PC-3 (cell line): ENCODE measurements around the gene CLP1. TPM values are rescaled to one million over a fixed set of nuclear protein-coding genes. Genes with fewer than 3 reads are reported as not detected.

Experiments
- ATAC-seq: fragments of 200-7000 bp; cut with Tn5 transposase; 2 replicates; pipeline ENCODE4 v1.9.1; 2020; ENCODE audit warnings: mild to moderate bottlenecking, moderate library complexity
- BruUV-seq: library from RNA; stranded (reverse); fragments of 400-500 nt; replicated peaks from 2 replicates; lab custom pipeline; 2021; lab: Mats Ljungman, UMichigan
- CTCF ChIA-PET: fragments of 300-600 bp; sonication (Branson Sonifier 250); formaldehyde crosslinking; loops from one replicate; lab custom pipeline; 2022; ENCODE audit warnings: antibody characterized with exemption; lab: Charles Lee
- POLR2A ChIA-PET: fragments of 300-600 bp; sonication (Branson Sonifier 250); formaldehyde crosslinking; loops from one replicate; lab custom pipeline; 2022; ENCODE audit warnings: antibody characterized with exemption; ENCODE audit not compliant: unreplicated experiment; lab: Charles Lee
- DNase-seq: peaks from one replicate; pipeline ENCODE4 v3.0.0-alpha.2; 2015
- H2AFZ ChIP-seq: fragments of 300-600 bp; sonication (generic); 2 replicates; pipeline ENCODE4 v1.6.0; 2016; ENCODE audit warnings: antibody characterized with exemption, low read length
- H3F3A ChIP-seq: fragments of 300-600 bp; sonication (generic); one replicate; pipeline ENCODE4 v1.6.0; 2017; ENCODE audit warnings: antibody characterized with exemption, low read length, control low read depth, mild to moderate bottlenecking; ENCODE audit not compliant: unreplicated experiment
- H3K27ac ChIP-seq: fragments of 300-600 bp; sonication (generic); 2 replicates; pipeline ENCODE4 v1.5.1; 2016; ENCODE audit warnings: mild to moderate bottlenecking, low read length
- H3K27me3 ChIP-seq: fragments of 300-600 bp; sonication (generic); 2 replicates; pipeline ENCODE4 v1.6.1; 2016; ENCODE audit warnings: low read length, mixed read lengths
- H3K36me3 ChIP-seq: fragments of 300-600 bp; sonication (generic); 2 replicates; pipeline ENCODE4 v1.6.1; 2016; ENCODE audit warnings: low read depth, mixed run types, low read length, mixed read lengths
- H3K4me1 ChIP-seq: fragments of 300-600 bp; sonication (generic); 2 replicates; pipeline ENCODE4 v1.5.1; 2016; ENCODE audit warnings: low read length; ENCODE audit not compliant: insufficient read depth
- H3K4me2 ChIP-seq: fragments of 300-600 bp; sonication (generic); 2 replicates; pipeline ENCODE4 v1.6.0; 2016; ENCODE audit warnings: low read length
- H3K4me3 ChIP-seq: fragments of 300-600 bp; sonication (generic); 2 replicates; pipeline ENCODE4 v1.5.1; 2016; ENCODE audit warnings: mild to moderate bottlenecking, low read length, mixed read lengths
- H3K79me2 ChIP-seq: fragments of 300-600 bp; sonication (generic); 2 replicates; pipeline ENCODE4 v1.6.1; 2017; ENCODE audit warnings: low read length, mixed read lengths
- H3K9ac ChIP-seq: fragments of 300-600 bp; sonication (generic); 2 replicates; pipeline ENCODE4 v1.6.0; 2016; ENCODE audit warnings: mild to moderate bottlenecking, low read length
- H3K9me2 ChIP-seq: fragments of 300-600 bp; sonication (generic); replicated peaks from 2 replicates; pipeline ENCODE4 v1.6.1; 2016; ENCODE audit warnings: mixed run types, low read length, mixed read lengths
- H3K9me3 ChIP-seq: fragments of 300-600 bp; sonication (generic); 2 replicates; pipeline ENCODE4 v1.6.1; 2016; ENCODE audit warnings: low read length, mixed read lengths
- H4K20me1 ChIP-seq: fragments of 300-600 bp; sonication (generic); 2 replicates; pipeline ENCODE4 v1.6.1; 2016; ENCODE audit warnings: low read length, mixed read lengths
- EZH2 ChIP-seq: fragments of 300-600 bp; sonication (generic); IDR thresholded peaks from one replicate; pipeline ENCODE4 v1.6.1; 2017; ENCODE audit warnings: antibody characterized with exemption, mild to moderate bottlenecking, low read length; ENCODE audit not compliant: unreplicated experiment
- EZH2phosphoT487 ChIP-seq: fragments of 300-600 bp; sonication (generic); IDR thresholded peaks from 2 replicates; pipeline ENCODE4 v1.6.1; 2018; ENCODE audit warnings: mild to moderate bottlenecking, antibody characterized with exemption, low read length, borderline replicate concordance
- intact Hi-C: fragments of 100-400 bp; cut with micrococcal nuclease; formaldehyde crosslinking; loops from 2 replicates; pipeline ENCODE4 v1.9.0; 2023
- total RNA-seq: library from RNA; depleted of rRNA; stranded (reverse); fragments of >200 nt; gene quantifications from 2 replicates; pipeline ENCODE4 v1.2.3, GENCODE V29; 2014
- TF ChIP-seq, protein P1 (sequence below): fragments of 300-600 bp; sonication (generic); conservative IDR thresholded peaks from 2 replicates; pipeline ENCODE4 v1.5.1; 2017; ENCODE audit warnings: antibody characterized with exemption, low read depth, mild to moderate bottlenecking, low read length

Gene CLP1
- total RNA-seq, 1 experiment from 2014 or later = 28.4 TPM

DNA sequence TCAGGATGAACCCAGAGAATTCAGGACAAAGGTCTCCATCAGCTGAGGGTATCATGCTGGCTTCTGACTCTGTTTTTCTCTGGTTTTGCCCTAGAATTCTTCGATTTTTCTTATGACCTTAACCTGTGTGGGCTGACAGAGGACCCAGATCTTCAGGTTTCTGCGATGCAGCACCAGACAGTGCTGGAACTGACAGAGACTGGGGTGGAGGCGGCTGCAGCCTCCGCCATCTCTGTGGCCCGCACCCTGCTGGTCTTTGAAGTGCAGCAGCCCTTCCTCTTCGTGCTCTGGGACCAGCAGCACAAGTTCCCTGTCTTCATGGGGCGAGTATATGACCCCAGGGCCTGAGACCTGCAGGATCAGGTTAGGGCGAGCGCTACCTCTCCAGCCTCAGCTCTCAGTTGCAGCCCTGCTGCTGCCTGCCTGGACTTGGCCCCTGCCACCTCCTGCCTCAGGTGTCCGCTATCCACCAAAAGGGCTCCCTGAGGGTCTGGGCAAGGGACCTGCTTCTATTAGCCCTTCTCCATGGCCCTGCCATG, 43.3 kb upstream of the CLP1 start:
- Histone ChIP-seq H3K4me1 (no peaks in the 10 kb centered on the region), H3K27me3 (peaks cover 70% of the 10 kb centered on the region), H3K79me2 (no peaks in the 10 kb centered on the region), H3K9me2 (no peaks in the 10 kb centered on the region), H3K4me2 (no peak overlapping the region), H3K27ac (no peak overlapping the region), H3K9me3 (no peaks in the 10 kb centered on the region), H2AFZ (no peak overlapping the region), H3K4me3 (no peak overlapping the region), H3F3A (no peaks in the 10 kb centered on the region), H3K36me3 (no peaks in the 10 kb centered on the region), H3K9ac (no peak overlapping the region), H4K20me1 (no peaks in the 10 kb centered on the region)
- intact Hi-C loops = no loop called here
- ChIA-PET POLR2A (no interaction called here), CTCF (no interaction called here)
- BruUV-seq = no TSS peak
- no peak for ATAC-seq
- DNase-seq = no peak
- TF ChIP-seq EZH2 (no peak), EZH2phosphoT487 (no peak)
- TF ChIP-seq, protein P1, sequence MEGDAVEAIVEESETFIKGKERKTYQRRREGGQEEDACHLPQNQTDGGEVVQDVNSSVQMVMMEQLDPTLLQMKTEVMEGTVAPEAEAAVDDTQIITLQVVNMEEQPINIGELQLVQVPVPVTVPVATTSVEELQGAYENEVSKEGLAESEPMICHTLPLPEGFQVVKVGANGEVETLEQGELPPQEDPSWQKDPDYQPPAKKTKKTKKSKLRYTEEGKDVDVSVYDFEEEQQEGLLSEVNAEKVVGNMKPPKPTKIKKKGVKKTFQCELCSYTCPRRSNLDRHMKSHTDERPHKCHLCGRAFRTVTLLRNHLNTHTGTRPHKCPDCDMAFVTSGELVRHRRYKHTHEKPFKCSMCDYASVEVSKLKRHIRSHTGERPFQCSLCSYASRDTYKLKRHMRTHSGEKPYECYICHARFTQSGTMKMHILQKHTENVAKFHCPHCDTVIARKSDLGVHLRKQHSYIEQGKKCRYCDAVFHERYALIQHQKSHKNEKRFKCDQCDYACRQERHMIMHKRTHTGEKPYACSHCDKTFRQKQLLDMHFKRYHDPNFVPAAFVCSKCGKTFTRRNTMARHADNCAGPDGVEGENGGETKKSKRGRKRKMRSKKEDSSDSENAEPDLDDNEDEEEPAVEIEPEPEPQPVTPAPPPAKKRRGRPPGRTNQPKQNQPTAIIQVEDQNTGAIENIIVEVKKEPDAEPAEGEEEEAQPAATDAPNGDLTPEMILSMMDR = no peak

DNA sequence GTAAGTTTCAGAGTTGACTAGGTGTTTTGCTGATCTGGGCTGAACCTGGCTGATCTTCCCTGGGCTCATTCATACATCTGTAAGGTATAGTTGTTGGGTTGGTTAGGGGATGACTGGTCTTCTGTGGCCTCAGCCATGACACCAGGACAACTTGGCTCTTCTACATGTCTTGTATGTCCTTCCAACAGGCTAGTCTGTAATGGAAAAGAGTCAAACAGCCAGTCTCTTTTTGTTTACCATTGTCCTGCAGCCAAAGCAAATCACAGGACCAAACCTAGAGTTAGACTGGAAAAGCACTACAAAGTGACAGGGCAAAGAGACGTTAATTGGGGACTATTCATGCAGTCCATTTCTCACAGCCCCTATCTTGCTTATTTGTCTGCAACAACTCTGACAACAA, 42.3 kb upstream of the CLP1 start:
- CTCF ChIA-PET = no interaction called here
- Histone ChIP-seq H3K79me2 (no peaks in the 10 kb centered on the region), H3K36me3 (no peaks in the 10 kb centered on the region), H3K9me3 (no peaks in the 10 kb centered on the region), H3K9ac (no peak overlapping the region), H3K4me2 (no peak overlapping the region), H3K4me1 (no peaks in the 10 kb centered on the region), H3K27ac (no peak overlapping the region), H3K27me3 (peaks cover 60% of the 10 kb centered on the region), H3K9me2 (no peaks in the 10 kb centered on the region), H2AFZ (no peak overlapping the region), H4K20me1 (no peaks in the 10 kb centered on the region), H3K4me3 (no peak overlapping the region), H3F3A (no peaks in the 10 kb centered on the region)
- no TSS peak for BruUV-seq
- intact Hi-C loops = no loop called here
- TF ChIP-seq EZH2 = no peak
- no peak for TF ChIP-seq EZH2phosphoT487
- TF ChIP-seq, protein P1 = no peak
- DNase-seq = no peak
- ATAC-seq = no peak
- POLR2A ChIA-PET = no interaction called here

DNA sequence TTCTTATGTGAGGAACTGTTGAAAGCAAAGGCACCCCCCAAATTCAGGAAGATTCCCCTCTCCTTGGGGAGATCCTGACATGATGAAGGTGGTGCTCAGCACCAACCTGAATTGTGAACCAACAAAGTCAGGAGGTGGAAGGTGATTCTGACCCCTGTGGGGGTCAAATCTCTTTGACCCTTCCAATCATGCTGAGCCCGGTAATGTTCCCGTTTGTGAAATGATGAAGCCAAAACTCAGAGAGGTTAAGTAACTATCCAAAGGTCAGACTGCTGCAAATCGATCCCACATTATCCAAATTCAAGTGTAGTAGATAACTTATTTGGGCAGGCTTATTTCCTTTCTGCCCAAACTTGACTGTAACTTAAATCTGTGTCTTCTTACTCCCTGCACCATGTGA, 41.0 kb upstream of the CLP1 start:
- Histone ChIP-seq H3K79me2 (no peaks in the 10 kb centered on the region), H3K4me2 (no peak overlapping the region), H3K27me3 (peaks cover 47% of the 10 kb centered on the region), H3K9ac (no peak overlapping the region), H3K4me3 (no peak overlapping the region), H3F3A (no peaks in the 10 kb centered on the region), H3K4me1 (no peaks in the 10 kb centered on the region), H3K27ac (no peak overlapping the region), H2AFZ (no peak overlapping the region), H3K9me2 (no peaks in the 10 kb centered on the region), H3K36me3 (no peaks in the 10 kb centered on the region), H4K20me1 (no peaks in the 10 kb centered on the region), H3K9me3 (no peaks in the 10 kb centered on the region)
- POLR2A ChIA-PET = no interaction called here
- CTCF ChIA-PET = no interaction called here
- ATAC-seq = no peak
- no TSS peak for BruUV-seq
- intact Hi-C loops = no loop called here
- no peak for TF ChIP-seq EZH2
- DNase-seq = no peak
